ENCODE measurements around the gene ARVCF. TPM values are rescaled to one million over a fixed set of nuclear protein-coding genes. Genes with fewer than 3 reads are reported as not detected.
A peak's percentile ranks its signal among the peaks of the same experiment; 100 is the strongest.

Gene ARVCF
- total RNA-seq, 4 donors from 2014 or later = 34.5 to 123 (median 111) TPM

- H3K9me3 ChIP-seq = no peaks in the 10 kb centered on the region
- H3K27ac ChIP-seq = peak overlapping the region in 2 of 3 donors; percentile 73 to 75
- TF ChIP-seq CTCF (IDR thresholded peaks at IDR 0.05) = no peak
- no peak for TF ChIP-seq POLR2A (IDR thresholded peaks at IDR 0.05)
- DNase-seq = no peak
- 88 to 91% methylated on average over 13 to 18 of the region's 19 CpGs for WGBS, 2 donors
- intact Hi-C loops (cut with DNase I) = no loop called here
- H3K4me3 ChIP-seq (replicated peaks in 1 of 3) = no peak overlapping the region
- peaks cover 54 to 88% of the 10 kb centered on the region in 2 donors for H3K4me1 ChIP-seq
- H3K36me3 ChIP-seq = no peaks in the 10 kb centered on the region
- H3K27me3 ChIP-seq = no peaks in the 10 kb centered on the region
These were observed 18.9 kb downstream of the ARVCF start for GRCh38 chr22:19997561-19998231.

GRCh38 chr22:19996694-19997384 is 19.8 kb downstream of the ARVCF start:
- WGBS, 2 donors = 80 to 95% methylated on average over 10 to 12 of the region's 12 CpGs
- Histone ChIP-seq H3K27ac (peak overlapping the region in 2 of 3 donors; percentile 28 to 75), H3K36me3 (no peaks in the 10 kb centered on the region), H3K4me1 (peaks cover 53 to 88% of the 10 kb centered on the region in 2 donors), H3K4me3 (replicated peaks in 1 of 3) (no peak overlapping the region), H3K27me3 (no peaks in the 10 kb centered on the region), H3K9me3 (no peaks in the 10 kb centered on the region)
- DNase-seq = no peak
- TF ChIP-seq CTCF (IDR thresholded peaks at IDR 0.05) = no peak
- TF ChIP-seq POLR2A (IDR thresholded peaks at IDR 0.05) = no peak
- intact Hi-C loops (cut with DNase I) = no loop called here

GRCh38 chr22:19995611-19996339 is 20.8 kb downstream of the ARVCF start:
- no peaks in the 10 kb centered on the region for H3K36me3 ChIP-seq
- H3K27ac ChIP-seq = peak overlapping the region; percentile 69 to 86 (median 75)
- TF ChIP-seq POLR2A (IDR thresholded peaks at IDR 0.05) (no peak), CTCF (IDR thresholded peaks at IDR 0.05) (no peak)
- no peaks in the 10 kb centered on the region for H3K27me3 ChIP-seq
- WGBS, 2 donors = 51 to 64% methylated on average over 12 to 16 of the region's 18 CpGs
- peak; percentile 77 to 87 for DNase-seq
- intact Hi-C loops (cut with DNase I) = no loop called here
- no peak overlapping the region for H3K4me3 ChIP-seq (replicated peaks in 1 of 3)
- H3K4me1 ChIP-seq = peaks cover 55 to 89% of the 10 kb centered on the region in 2 donors
- H3K9me3 ChIP-seq = no peaks in the 10 kb centered on the region

GRCh38 chr22:19994851-19995610 is 21.6 kb downstream of the ARVCF start:
- intact Hi-C loops (cut with DNase I) = no loop called here
- TF ChIP-seq POLR2A (IDR thresholded peaks at IDR 0.05) (no peak), CTCF (IDR thresholded peaks at IDR 0.05) (no peak)
- DNase-seq = no peak
- Histone ChIP-seq H3K4me3 (replicated peaks in 1 of 3) (no peak overlapping the region), H3K4me1 (peaks cover 55 to 89% of the 10 kb centered on the region in 2 donors), H3K27me3 (no peaks in the 10 kb centered on the region), H3K27ac (peak overlapping the region; percentile 69 to 86 (median 75)), H3K9me3 (no peaks in the 10 kb centered on the region), H3K36me3 (no peaks in the 10 kb centered on the region)
- WGBS, 2 donors = 78 to 81% methylated on average over 12 of the region's 12 CpGs
